ENCODE measurements around the gene TRAPPC8. TPM values are rescaled to one million over a fixed set of nuclear protein-coding genes. Genes with fewer than 3 reads are reported as not detected.

TRAPPC8 gene
- total RNA-seq, 4 donors from 2014 or later: 51.5 to 69.9 (median 55.0) TPM

DNA sequence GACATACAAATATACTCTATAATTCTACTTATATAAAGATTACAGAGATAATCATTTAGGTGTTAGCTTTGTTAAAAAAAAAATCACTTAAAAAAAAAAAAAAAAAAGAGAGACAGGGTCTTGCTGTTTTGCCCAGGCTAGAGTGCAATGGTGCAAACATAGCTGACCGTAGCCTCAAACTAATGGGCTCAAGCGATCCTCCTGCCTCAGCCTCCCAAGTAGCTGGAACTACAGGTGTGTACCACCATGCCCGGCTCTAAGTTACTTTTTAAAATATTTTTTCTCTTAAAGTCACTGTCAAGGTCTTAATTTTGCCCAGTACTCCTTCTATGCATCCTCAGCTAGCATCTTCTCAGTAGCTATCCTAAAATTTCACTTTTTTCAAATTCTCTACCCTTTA is 105.0 kb downstream of the TRAPPC8 start:
- WGBS, 2 donors (ENCODE audit: low coverage in 1 of 2): 98 to 100% methylated on average over 3 of the region's 3 CpGs

GRCh38 chr18:31835528-31836133 is 107.3 kb downstream of the TRAPPC8 start:
- WGBS, 2 donors (ENCODE audit: low coverage in 1 of 2): 94 to 100% methylated on average over 1 to 4 of the region's 4 CpGs
- Histone ChIP-seq H3K36me3 (peaks cover 0 to 78% (median 21%) of the 10 kb centered on the region in 4 donors), H3K9me3 (no peaks in the 10 kb centered on the region), H3K4me3 (no peak overlapping the region), H3K4me1 (no peaks in the 10 kb centered on the region), H3K27ac (no peak overlapping the region), H3K27me3 (no peaks in the 10 kb centered on the region)
- TF ChIP-seq, protein P1, sequence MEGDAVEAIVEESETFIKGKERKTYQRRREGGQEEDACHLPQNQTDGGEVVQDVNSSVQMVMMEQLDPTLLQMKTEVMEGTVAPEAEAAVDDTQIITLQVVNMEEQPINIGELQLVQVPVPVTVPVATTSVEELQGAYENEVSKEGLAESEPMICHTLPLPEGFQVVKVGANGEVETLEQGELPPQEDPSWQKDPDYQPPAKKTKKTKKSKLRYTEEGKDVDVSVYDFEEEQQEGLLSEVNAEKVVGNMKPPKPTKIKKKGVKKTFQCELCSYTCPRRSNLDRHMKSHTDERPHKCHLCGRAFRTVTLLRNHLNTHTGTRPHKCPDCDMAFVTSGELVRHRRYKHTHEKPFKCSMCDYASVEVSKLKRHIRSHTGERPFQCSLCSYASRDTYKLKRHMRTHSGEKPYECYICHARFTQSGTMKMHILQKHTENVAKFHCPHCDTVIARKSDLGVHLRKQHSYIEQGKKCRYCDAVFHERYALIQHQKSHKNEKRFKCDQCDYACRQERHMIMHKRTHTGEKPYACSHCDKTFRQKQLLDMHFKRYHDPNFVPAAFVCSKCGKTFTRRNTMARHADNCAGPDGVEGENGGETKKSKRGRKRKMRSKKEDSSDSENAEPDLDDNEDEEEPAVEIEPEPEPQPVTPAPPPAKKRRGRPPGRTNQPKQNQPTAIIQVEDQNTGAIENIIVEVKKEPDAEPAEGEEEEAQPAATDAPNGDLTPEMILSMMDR (IDR thresholded peaks at IDR 0.05): no peak
- TF ChIP-seq POLR2A (IDR thresholded peaks at IDR 0.05): no peak
- no peak for TF ChIP-seq POLR2AphosphoS5 (IDR thresholded peaks at IDR 0.05)
- TF ChIP-seq EP300 (IDR thresholded peaks at IDR 0.05; ENCODE audit: low read depth): no peak
- intact Hi-C loops (cut with DNase I; ENCODE audit: low total_unique reads): no loop called here
- in situ Hi-C loops (cut with MboI; ENCODE audit: low pct_ligation_motif_present in 1 of 4, low pct_unique_long_range_greater_than_20kb in 1 of 4, low sequenced_read_pairs in 3 of 4): loop anchor here in 1 of 4 donors (25.0 kb wide), 1 partner anchor 98 kb away; no protein-coding TSS in a partner anchor
- DNase-seq: no peak

More for the DNA sequence above, 105.0 kb downstream of the TRAPPC8 start:
- intact Hi-C loops (cut with DNase I; ENCODE audit: low total_unique reads): no loop called here
- Histone ChIP-seq H3K9me3 (no peaks in the 10 kb centered on the region), H3K4me3 (no peak overlapping the region), H3K4me1 (no peaks in the 10 kb centered on the region), H3K27me3 (no peaks in the 10 kb centered on the region), H3K27ac (no peak overlapping the region), H3K36me3 (peaks cover 0 to 71% (median 26%) of the 10 kb centered on the region in 4 donors)
- TF ChIP-seq EP300 (IDR thresholded peaks at IDR 0.05; ENCODE audit: low read depth) (no peak), POLR2A (IDR thresholded peaks at IDR 0.05) (no peak), POLR2AphosphoS5 (IDR thresholded peaks at IDR 0.05) (no peak)
- TF ChIP-seq, protein P1 (IDR thresholded peaks at IDR 0.05): no peak
- in situ Hi-C loops (cut with MboI; ENCODE audit: low pct_ligation_motif_present in 1 of 4, low pct_unique_long_range_greater_than_20kb in 1 of 4, low sequenced_read_pairs in 3 of 4): loop anchor here in 1 of 4 donors (25.0 kb wide), 1 partner anchor 101 kb away; no protein-coding TSS in a partner anchor
- DNase-seq: no peak

- in situ Hi-C loops (cut with MboI; ENCODE audit: low pct_ligation_motif_present in 1 of 4, low pct_unique_long_range_greater_than_20kb in 1 of 4, low sequenced_read_pairs in 3 of 4) (loop anchor here in 1 of 4 donors (25.0 kb wide), 1 partner anchor 95 kb away; no protein-coding TSS in a partner anchor), intact Hi-C loops (cut with DNase I; ENCODE audit: low total_unique reads) (no loop called here)
- WGBS, 2 donors (ENCODE audit: low coverage in 1 of 2): 94 to 100% methylated on average over 1 of the region's 1 CpG
- no peak for TF ChIP-seq POLR2AphosphoS5 (IDR thresholded peaks at IDR 0.05)
- no peak for TF ChIP-seq EP300 (IDR thresholded peaks at IDR 0.05; ENCODE audit: low read depth)
- TF ChIP-seq, protein P1 (IDR thresholded peaks at IDR 0.05): no peak
- TF ChIP-seq POLR2A (IDR thresholded peaks at IDR 0.05): no peak
- Histone ChIP-seq H3K9me3 (no peaks in the 10 kb centered on the region), H3K4me1 (no peaks in the 10 kb centered on the region), H3K4me3 (no peak overlapping the region), H3K27me3 (no peaks in the 10 kb centered on the region), H3K27ac (no peak overlapping the region), H3K36me3 (peaks cover 0 to 53% (median 12%) of the 10 kb centered on the region in 4 donors)
- no peak for DNase-seq
Observed at GRCh38 chr18:31831903-31832302, 111.0 kb downstream of the TRAPPC8 start.

- no peak for DNase-seq
Observed at GRCh38 chr18:31830686-31831085, 112.2 kb downstream of the TRAPPC8 start.

More at GRCh38 chr18:31830686-31831085, 112.2 kb downstream of the TRAPPC8 start:
- intact Hi-C loops (cut with DNase I; ENCODE audit: low total_unique reads) (no loop called here), in situ Hi-C loops (cut with MboI; ENCODE audit: low pct_ligation_motif_present in 1 of 4, low pct_unique_long_range_greater_than_20kb in 1 of 4, low sequenced_read_pairs in 3 of 4) (loop anchor here in 1 of 4 donors (25.0 kb wide), 1 partner anchor 93 kb away; no protein-coding TSS in a partner anchor)
- Histone ChIP-seq H3K9me3 (no peaks in the 10 kb centered on the region), H3K4me1 (no peaks in the 10 kb centered on the region), H3K4me3 (no peak overlapping the region), H3K36me3 (peaks cover 0 to 41% (median 8%) of the 10 kb centered on the region in 4 donors), H3K27ac (no peak overlapping the region), H3K27me3 (no peaks in the 10 kb centered on the region)
- TF ChIP-seq POLR2AphosphoS5 (IDR thresholded peaks at IDR 0.05): no peak
- TF ChIP-seq EP300 (IDR thresholded peaks at IDR 0.05; ENCODE audit: low read depth): no peak
- TF ChIP-seq, protein P1 (IDR thresholded peaks at IDR 0.05): no peak
- TF ChIP-seq POLR2A (IDR thresholded peaks at IDR 0.05): no peak
- WGBS, 2 donors (ENCODE audit: low coverage in 1 of 2): 62 to 82% methylated on average over 1 to 3 of the region's 3 CpGs
